Brain microvascular endothelial cell (primary cell): ENCODE data around the gene RASA4.
"Not testable (repeated sequence)": the region's sequence is repeated elsewhere in the genome, so short reads cannot be mapped to it uniquely, and the experiment has no call there.

Experiments
- DNase-seq: peaks from one replicate; pipeline ENCODE4 v3.0.0-alpha.2; 2020
- H3K27ac ChIP-seq: fragments of 250-450 bp; sonication (Bioruptor Pico); 2 replicates; pipeline ENCODE4 v1.5.1; 2020; ENCODE audit warnings: mild to moderate bottlenecking, moderate library complexity
- H3K27me3 ChIP-seq: fragments of 250-450 bp; sonication (Bioruptor Pico); replicated peaks from 2 replicates; pipeline ENCODE4 v1.5.1; 2020; ENCODE audit warnings: mild to moderate bottlenecking
- H3K36me3 ChIP-seq: fragments of 250-450 bp; sonication (Bioruptor Pico); replicated peaks from 2 replicates; pipeline ENCODE4 v1.5.1; 2020; ENCODE audit warnings: mild to moderate bottlenecking
- H3K4me3 ChIP-seq: 2 replicates; pipeline ENCODE4 v1.5.1; 2011; ENCODE audit warnings: low read depth, mild to moderate bottlenecking, control low read depth, low read length, moderate library complexity
- CTCF ChIP-seq: IDR thresholded peaks from 2 replicates; pipeline ENCODE4 v1.5.1; 2011; ENCODE audit warnings: low read depth, mild to moderate bottlenecking, moderate library complexity, low read length, control low read depth, inconsistent platforms; ENCODE audit errors: missing control alignments
- in situ Hi-C: cut with HindIII; loops from 2 replicates; pipeline ENCODE4 v1.10.0; 2017; ENCODE audit warnings: low sequenced_read_pairs, low pct_ligation_motif_present

The RASA4 gene

GRCh38 chr7:102583495-102583894, 33.1 kb downstream of the RASA4 start:
- in situ Hi-C loops, H3K27ac ChIP-seq, H3K4me3 ChIP-seq, H3K36me3 ChIP-seq, DNase-seq, H3K27me3 ChIP-seq: not testable (repeated sequence)

GRCh38 chr7:102581722-102582121, 34.8 kb downstream of the RASA4 start:
- in situ Hi-C loops: not testable (repeated sequence)

GRCh38 chr7:102578486-102578885, 38.1 kb downstream of the RASA4 start:
- DNase-seq, H3K27me3 ChIP-seq, H3K36me3 ChIP-seq, in situ Hi-C loops, H3K4me3 ChIP-seq, H3K27ac ChIP-seq: not testable (repeated sequence)

More at GRCh38 chr7:102581722-102582121, 34.8 kb downstream of the RASA4 start:
- H3K27ac ChIP-seq, DNase-seq, H3K4me3 ChIP-seq, H3K36me3 ChIP-seq, H3K27me3 ChIP-seq: not testable (repeated sequence)

GRCh38 chr7:102577315-102578240, 39.0 kb downstream of the RASA4 start:
- H3K27me3 ChIP-seq, in situ Hi-C loops, H3K4me3 ChIP-seq, H3K36me3 ChIP-seq, DNase-seq, H3K27ac ChIP-seq: not testable (repeated sequence)

- DNase-seq, H3K36me3 ChIP-seq, H3K27me3 ChIP-seq, H3K4me3 ChIP-seq, H3K27ac ChIP-seq, in situ Hi-C loops: not testable (repeated sequence)
Measured at GRCh38 chr7:102576363-102576762, 40.2 kb downstream of the RASA4 start.

- DNase-seq, H3K27me3 ChIP-seq, H3K4me3 ChIP-seq, in situ Hi-C loops, H3K27ac ChIP-seq, H3K36me3 ChIP-seq: not testable (repeated sequence)
Measured at GRCh38 chr7:102574607-102575006, 41.9 kb downstream of the RASA4 start.

GRCh38 chr7:102572261-102573239, 44.0 kb downstream of the RASA4 start, which contains the start of gene POLR2J3:
POLR2J3 (minus strand) TSS chr7:102572583; CDS start chr7:102572521, 62 bp downstream.
- H3K27me3 ChIP-seq, in situ Hi-C loops, H3K36me3 ChIP-seq: not testable (repeated sequence)
- Histone ChIP-seq H3K4me3 (peak within 1 kb of the TSS; percentile 61), H3K27ac (peak within 1 kb of the TSS; percentile 70)
- DNase-seq: peak; percentile 99
- peak; percentile 57 for TF ChIP-seq CTCF

GRCh38 chr7:102568620-102569019, 47.9 kb downstream of the RASA4 start:
- H3K27ac ChIP-seq, H3K36me3 ChIP-seq, in situ Hi-C loops, H3K27me3 ChIP-seq, DNase-seq, H3K4me3 ChIP-seq: not testable (repeated sequence)

- H3K27me3 ChIP-seq, DNase-seq, H3K4me3 ChIP-seq, H3K27ac ChIP-seq, in situ Hi-C loops, H3K36me3 ChIP-seq: not testable (repeated sequence)
Measured at GRCh38 chr7:102550808-102551422, 65.6 kb downstream of the RASA4 start, which contains the start of gene SPDYE2. SPDYE2 (plus strand) TSS chr7:102551226; CDS start chr7:102553256, 2,030 bp downstream.

GRCh38 chr7:102546353-102546752, 70.2 kb downstream of the RASA4 start:
- DNase-seq, H3K36me3 ChIP-seq, H3K27ac ChIP-seq, H3K4me3 ChIP-seq, H3K27me3 ChIP-seq, in situ Hi-C loops: not testable (repeated sequence)

GRCh38 chr7:102545288-102545687, 71.3 kb downstream of the RASA4 start:
- H3K4me3 ChIP-seq, H3K27ac ChIP-seq, H3K36me3 ChIP-seq, DNase-seq, H3K27me3 ChIP-seq, in situ Hi-C loops: not testable (repeated sequence)

GRCh38 chr7:102544372-102544771, 72.2 kb downstream of the RASA4 start:
- DNase-seq, H3K4me3 ChIP-seq, H3K27ac ChIP-seq, H3K36me3 ChIP-seq, H3K27me3 ChIP-seq, in situ Hi-C loops: not testable (repeated sequence)
